HCT116 (cell line): Measurements from ENCODE around the gene SNAP91.

Experiments
- EGR1 ChIP-seq: IDR thresholded peaks from 2 replicates; pipeline ENCODE4 v1.6.1; 2012; ENCODE audit warnings: low read depth
- EZH2 ChIP-seq: fragments of 200-600 bp; sonication (generic); IDR thresholded peaks from 2 replicates; pipeline ENCODE4 v1.6.1; 2017; ENCODE audit warnings: antibody characterized with exemption, mixed run types
- POLR2AphosphoS5 ChIP-seq: IDR thresholded peaks from 2 replicates; pipeline ENCODE4 v1.6.1; 2011; ENCODE audit warnings: mild to moderate bottlenecking, low read depth, low read length, moderate library complexity
- ZFX ChIP-seq: fragments of 450-650 bp; IDR thresholded peaks from 2 replicates; pipeline ENCODE4 v1.6.1; 2017
- TF ChIP-seq, protein P1 (sequence below): IDR thresholded peaks from 2 replicates; pipeline ENCODE4 v1.6.1; 2012
- TF ChIP-seq, protein P2 (sequence below), 3 experiments: fragments of 200-600 bp in 1 of 3; sonication (generic) in 1 of 3; IDR thresholded peaks in 2 of 3; conservative IDR thresholded peaks in 1 of 3; 2 replicates each; pipeline ENCODE4 v1.5.1; 2012 to 2017; ENCODE audit warnings: low read depth in 2 of 3, low read length in 2 of 3, antibody characterized with exemption in 1 of 3, borderline replicate concordance in 1 of 3, control low read depth in 1 of 3, mild to moderate bottlenecking in 1 of 3, mixed read lengths in 1 of 3, mixed run types in 1 of 3, moderate library complexity in 1 of 3; ENCODE audit not compliant: insufficient read depth in 1 of 3
- TF ChIP-seq, protein P3 (sequence below): IDR thresholded peaks from 2 replicates; pipeline ENCODE4 v1.6.1; 2012; ENCODE audit warnings: low read depth

DNA sequence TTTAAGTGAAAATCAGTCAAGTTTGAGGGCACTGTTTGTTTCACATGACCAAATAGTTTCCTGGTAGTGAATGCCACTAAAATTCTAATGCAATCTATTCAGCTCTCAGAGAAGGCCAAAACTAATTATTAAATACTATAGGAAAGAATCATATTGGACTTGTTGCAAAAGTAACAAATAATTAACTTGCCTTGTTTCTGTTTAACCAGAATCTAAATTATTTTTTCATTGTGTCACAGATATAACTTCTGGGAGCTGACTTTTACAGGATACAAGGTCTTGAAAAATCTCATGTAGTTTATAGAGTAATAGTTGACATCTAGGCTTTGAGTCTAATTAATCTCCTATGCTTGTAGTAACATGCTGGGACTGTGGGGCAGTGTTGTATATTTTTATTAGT is 152.0 kb downstream of the SNAP91 start:
- TF ChIP-seq, protein P1, sequence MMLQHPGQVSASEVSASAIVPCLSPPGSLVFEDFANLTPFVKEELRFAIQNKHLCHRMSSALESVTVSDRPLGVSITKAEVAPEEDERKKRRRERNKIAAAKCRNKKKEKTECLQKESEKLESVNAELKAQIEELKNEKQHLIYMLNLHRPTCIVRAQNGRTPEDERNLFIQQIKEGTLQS, result no peak
- TF ChIP-seq, protein P2, sequence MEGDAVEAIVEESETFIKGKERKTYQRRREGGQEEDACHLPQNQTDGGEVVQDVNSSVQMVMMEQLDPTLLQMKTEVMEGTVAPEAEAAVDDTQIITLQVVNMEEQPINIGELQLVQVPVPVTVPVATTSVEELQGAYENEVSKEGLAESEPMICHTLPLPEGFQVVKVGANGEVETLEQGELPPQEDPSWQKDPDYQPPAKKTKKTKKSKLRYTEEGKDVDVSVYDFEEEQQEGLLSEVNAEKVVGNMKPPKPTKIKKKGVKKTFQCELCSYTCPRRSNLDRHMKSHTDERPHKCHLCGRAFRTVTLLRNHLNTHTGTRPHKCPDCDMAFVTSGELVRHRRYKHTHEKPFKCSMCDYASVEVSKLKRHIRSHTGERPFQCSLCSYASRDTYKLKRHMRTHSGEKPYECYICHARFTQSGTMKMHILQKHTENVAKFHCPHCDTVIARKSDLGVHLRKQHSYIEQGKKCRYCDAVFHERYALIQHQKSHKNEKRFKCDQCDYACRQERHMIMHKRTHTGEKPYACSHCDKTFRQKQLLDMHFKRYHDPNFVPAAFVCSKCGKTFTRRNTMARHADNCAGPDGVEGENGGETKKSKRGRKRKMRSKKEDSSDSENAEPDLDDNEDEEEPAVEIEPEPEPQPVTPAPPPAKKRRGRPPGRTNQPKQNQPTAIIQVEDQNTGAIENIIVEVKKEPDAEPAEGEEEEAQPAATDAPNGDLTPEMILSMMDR (IDR thresholded peaks at IDR 0.05 in 2 of 3, conservative IDR thresholded peaks at IDR 0.05 in 1 of 3; ENCODE audit: borderline replicate concordance in 1 of 3, insufficient read depth in 1 of 3, low read depth in 2 of 3, low read length in 2 of 3), result no peak
- TF ChIP-seq EGR1 (no peak), EZH2 (no peak), ZFX (no peak), POLR2AphosphoS5 (no peak)
- TF ChIP-seq, protein P3, sequence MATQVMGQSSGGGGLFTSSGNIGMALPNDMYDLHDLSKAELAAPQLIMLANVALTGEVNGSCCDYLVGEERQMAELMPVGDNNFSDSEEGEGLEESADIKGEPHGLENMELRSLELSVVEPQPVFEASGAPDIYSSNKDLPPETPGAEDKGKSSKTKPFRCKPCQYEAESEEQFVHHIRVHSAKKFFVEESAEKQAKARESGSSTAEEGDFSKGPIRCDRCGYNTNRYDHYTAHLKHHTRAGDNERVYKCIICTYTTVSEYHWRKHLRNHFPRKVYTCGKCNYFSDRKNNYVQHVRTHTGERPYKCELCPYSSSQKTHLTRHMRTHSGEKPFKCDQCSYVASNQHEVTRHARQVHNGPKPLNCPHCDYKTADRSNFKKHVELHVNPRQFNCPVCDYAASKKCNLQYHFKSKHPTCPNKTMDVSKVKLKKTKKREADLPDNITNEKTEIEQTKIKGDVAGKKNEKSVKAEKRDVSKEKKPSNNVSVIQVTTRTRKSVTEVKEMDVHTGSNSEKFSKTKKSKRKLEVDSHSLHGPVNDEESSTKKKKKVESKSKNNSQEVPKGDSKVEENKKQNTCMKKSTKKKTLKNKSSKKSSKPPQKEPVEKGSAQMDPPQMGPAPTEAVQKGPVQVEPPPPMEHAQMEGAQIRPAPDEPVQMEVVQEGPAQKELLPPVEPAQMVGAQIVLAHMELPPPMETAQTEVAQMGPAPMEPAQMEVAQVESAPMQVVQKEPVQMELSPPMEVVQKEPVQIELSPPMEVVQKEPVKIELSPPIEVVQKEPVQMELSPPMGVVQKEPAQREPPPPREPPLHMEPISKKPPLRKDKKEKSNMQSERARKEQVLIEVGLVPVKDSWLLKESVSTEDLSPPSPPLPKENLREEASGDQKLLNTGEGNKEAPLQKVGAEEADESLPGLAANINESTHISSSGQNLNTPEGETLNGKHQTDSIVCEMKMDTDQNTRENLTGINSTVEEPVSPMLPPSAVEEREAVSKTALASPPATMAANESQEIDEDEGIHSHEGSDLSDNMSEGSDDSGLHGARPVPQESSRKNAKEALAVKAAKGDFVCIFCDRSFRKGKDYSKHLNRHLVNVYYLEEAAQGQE, result no peak
